HL-60 (cell line): Measurements from ENCODE around the gene FARP2.
A peak's percentile ranks its signal among the peaks of the same experiment; 100 is the strongest.
"Not testable (repeated sequence)": the region's sequence is repeated elsewhere in the genome, so short reads cannot be mapped to it uniquely, and the experiment has no call there.

Experiments used
- DNase-seq, 2 experiments: peaks; one replicate each; pipeline ENCODE4 v3.0.0-alpha.2; 2010 to 2020; ENCODE audit warnings: low read depth in 1 of 2, low spot score in 1 of 2
- H3K27ac ChIP-seq: fragments of 250-450 bp; sonication (Bioruptor Pico); replicated peaks from 2 replicates; pipeline ENCODE4 v1.5.1; 2020; ENCODE audit warnings: mild to moderate bottlenecking, moderate library complexity
- H3K27me3 ChIP-seq: fragments of 250-450 bp; sonication (Bioruptor Pico); 2 replicates; pipeline ENCODE4 v1.5.1; 2021; ENCODE audit warnings: mild to moderate bottlenecking, moderate library complexity; ENCODE audit not compliant: insufficient read depth, poor library complexity, severe bottlenecking
- H3K4me3 ChIP-seq: replicated peaks from 2 replicates; pipeline ENCODE4 v1.5.1; 2011; ENCODE audit warnings: mild to moderate bottlenecking, control low read depth, low read length; ENCODE audit not compliant: insufficient read depth
- GABPA ChIP-seq: IDR thresholded peaks from 2 replicates; pipeline ENCODE4 v1.6.1; 2012; ENCODE audit warnings: low read depth
- POLR2AphosphoS5 ChIP-seq: IDR thresholded peaks from 2 replicates; pipeline ENCODE4 v1.6.1; 2012; ENCODE audit warnings: low read depth
- SPI1 ChIP-seq: IDR thresholded peaks from 2 replicates; pipeline ENCODE4 v1.6.1; 2012; ENCODE audit warnings: low read depth, mild to moderate bottlenecking, borderline replicate concordance
- TF ChIP-seq, protein P1 (sequence below): IDR thresholded peaks from 2 replicates; pipeline ENCODE4 v1.6.1; 2012; ENCODE audit warnings: low read depth; ENCODE audit not compliant: insufficient replicate concordance
- TF ChIP-seq, protein P2 (sequence below): IDR thresholded peaks from one replicate; pipeline ENCODE4 v1.5.1; 2011; ENCODE audit warnings: low read length, control low read depth, inconsistent platforms; ENCODE audit not compliant: insufficient read depth

FARP2 gene

DNA sequence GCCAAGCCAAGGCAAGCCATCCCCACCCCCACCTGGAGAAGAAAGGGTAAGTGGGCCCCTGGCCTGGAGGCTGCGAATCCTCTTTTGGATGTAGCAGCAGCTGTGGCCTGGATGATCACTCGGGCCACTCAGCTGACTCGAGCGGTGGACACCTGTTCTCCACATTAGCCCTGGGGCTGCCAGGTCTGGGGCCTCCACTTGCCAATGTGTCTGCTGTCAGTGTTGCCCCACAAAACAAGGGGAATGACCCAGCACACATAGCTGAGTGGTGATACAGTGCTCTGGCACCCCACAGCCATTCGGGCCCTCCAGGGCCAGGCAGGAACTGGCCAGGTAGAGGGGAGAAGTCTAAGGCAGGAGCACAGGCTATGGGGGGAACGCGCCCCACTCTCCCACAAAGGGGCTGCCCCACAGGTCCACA is 149.7 kb downstream of the FARP2 start:
- Histone ChIP-seq H3K27me3 (no peaks in the 10 kb centered on the region), H3K4me3 (no peak overlapping the region), H3K27ac (no peak overlapping the region)
- no peak for DNase-seq
- TF ChIP-seq SPI1 (no peak), POLR2AphosphoS5 (no peak), GABPA (no peak)
- TF ChIP-seq, protein P1, sequence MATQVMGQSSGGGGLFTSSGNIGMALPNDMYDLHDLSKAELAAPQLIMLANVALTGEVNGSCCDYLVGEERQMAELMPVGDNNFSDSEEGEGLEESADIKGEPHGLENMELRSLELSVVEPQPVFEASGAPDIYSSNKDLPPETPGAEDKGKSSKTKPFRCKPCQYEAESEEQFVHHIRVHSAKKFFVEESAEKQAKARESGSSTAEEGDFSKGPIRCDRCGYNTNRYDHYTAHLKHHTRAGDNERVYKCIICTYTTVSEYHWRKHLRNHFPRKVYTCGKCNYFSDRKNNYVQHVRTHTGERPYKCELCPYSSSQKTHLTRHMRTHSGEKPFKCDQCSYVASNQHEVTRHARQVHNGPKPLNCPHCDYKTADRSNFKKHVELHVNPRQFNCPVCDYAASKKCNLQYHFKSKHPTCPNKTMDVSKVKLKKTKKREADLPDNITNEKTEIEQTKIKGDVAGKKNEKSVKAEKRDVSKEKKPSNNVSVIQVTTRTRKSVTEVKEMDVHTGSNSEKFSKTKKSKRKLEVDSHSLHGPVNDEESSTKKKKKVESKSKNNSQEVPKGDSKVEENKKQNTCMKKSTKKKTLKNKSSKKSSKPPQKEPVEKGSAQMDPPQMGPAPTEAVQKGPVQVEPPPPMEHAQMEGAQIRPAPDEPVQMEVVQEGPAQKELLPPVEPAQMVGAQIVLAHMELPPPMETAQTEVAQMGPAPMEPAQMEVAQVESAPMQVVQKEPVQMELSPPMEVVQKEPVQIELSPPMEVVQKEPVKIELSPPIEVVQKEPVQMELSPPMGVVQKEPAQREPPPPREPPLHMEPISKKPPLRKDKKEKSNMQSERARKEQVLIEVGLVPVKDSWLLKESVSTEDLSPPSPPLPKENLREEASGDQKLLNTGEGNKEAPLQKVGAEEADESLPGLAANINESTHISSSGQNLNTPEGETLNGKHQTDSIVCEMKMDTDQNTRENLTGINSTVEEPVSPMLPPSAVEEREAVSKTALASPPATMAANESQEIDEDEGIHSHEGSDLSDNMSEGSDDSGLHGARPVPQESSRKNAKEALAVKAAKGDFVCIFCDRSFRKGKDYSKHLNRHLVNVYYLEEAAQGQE: no peak
- TF ChIP-seq, protein P2, sequence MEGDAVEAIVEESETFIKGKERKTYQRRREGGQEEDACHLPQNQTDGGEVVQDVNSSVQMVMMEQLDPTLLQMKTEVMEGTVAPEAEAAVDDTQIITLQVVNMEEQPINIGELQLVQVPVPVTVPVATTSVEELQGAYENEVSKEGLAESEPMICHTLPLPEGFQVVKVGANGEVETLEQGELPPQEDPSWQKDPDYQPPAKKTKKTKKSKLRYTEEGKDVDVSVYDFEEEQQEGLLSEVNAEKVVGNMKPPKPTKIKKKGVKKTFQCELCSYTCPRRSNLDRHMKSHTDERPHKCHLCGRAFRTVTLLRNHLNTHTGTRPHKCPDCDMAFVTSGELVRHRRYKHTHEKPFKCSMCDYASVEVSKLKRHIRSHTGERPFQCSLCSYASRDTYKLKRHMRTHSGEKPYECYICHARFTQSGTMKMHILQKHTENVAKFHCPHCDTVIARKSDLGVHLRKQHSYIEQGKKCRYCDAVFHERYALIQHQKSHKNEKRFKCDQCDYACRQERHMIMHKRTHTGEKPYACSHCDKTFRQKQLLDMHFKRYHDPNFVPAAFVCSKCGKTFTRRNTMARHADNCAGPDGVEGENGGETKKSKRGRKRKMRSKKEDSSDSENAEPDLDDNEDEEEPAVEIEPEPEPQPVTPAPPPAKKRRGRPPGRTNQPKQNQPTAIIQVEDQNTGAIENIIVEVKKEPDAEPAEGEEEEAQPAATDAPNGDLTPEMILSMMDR: no peak

DNA sequence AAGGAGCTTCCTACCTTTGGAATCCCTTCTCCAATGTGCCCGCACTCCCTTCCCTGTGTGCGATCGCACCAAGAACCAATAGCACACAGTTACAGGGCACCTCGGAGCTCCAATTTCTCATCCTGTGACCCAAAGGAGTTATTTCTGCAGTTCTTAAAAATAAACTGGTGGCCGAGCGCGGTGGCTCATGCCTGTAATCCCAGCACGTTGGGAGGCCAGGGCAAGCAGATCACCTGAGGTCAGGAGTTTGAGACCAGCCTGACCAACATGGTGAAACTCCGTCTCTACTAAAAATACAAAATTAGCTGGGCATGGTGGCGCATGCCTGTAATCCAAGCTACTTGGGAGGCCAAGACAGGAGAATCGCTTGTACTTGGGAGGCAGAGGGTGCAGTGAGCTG is 150.2 kb downstream of the FARP2 start:
- not testable (repeated sequence) for DNase-seq, H3K27me3 ChIP-seq, H3K27ac ChIP-seq, H3K4me3 ChIP-seq

DNA sequence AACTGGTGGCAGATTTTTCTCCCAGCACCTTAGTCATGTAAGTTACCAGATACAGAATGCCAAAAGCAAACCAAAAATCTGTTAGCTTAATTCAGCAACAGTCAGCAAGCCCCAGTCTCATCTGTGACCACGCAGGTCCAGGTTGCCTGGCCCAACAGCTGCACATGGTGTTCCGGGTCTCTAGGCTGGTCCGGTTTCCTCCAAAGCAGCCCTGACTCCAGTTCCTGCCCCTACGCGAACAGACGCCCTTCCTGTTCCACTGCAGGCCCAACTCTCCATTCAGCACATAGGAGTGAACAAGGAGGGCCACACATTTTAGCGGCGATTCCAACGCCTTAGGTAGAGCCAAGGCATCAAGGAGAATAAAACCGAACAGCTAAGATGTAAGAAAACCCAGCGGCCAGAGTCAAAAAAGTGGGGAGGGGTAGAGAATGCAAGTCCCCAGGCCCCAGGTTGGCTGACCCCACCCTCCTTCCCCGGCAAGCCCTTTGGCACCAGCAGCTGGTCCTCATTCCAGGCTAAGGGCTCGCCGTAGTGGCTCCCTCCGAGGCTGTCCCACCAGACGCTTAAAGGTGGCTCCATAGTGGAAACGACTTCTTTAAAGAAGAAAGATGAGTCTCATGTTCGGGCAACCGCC is 150.8 kb downstream of the FARP2 start:
- Histone ChIP-seq H3K4me3 (no peak overlapping the region), H3K27ac (no peak overlapping the region), H3K27me3 (no peaks in the 10 kb centered on the region)
- no peak for DNase-seq
- TF ChIP-seq, protein P2: no peak
- no peak for TF ChIP-seq SPI1
- TF ChIP-seq, protein P1: no peak
- TF ChIP-seq GABPA: no peak
- no peak for TF ChIP-seq POLR2AphosphoS5

DNA sequence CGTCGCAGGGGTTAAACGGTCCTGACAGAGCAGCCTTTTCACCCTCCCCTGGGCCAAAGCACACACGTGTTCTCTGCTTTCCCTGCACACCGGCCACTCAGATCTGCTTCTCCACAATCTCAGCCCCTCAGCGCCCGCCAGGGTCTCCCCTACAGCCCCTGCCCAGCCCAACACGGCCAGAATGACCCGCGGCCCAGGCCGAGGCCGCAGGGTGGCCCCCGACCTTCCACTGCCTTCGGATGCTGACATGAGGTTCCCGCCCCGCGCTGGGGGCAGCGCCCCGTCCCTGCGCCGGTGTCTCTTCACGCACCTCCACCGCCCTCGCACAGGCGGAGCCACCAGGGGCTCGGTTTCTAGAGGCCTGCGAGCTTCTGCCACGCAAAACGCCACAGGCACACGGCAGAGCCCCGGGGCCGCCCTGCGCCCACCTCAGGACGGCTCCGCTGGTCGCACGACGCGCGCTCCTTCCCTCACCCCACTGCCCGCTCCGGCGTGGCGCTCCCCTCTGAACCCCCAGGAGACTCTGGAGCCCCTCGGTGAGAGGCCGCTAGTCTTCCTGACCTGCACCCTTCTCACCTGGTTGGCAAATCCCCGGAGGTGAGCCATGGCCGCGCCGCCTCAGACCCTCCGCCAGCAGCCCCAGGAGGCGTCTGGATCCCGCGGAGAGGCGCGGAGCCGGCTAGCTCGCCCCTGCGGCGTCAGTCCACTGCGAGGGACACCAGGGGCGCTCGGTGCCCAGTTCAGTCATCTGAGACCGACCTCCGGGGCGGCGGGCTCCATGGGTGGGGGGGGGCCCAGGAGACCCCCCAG is 151.6 kb downstream of the FARP2 start:
- H3K27me3 ChIP-seq: no peaks in the 10 kb centered on the region
- H3K4me3 ChIP-seq: peak overlapping the region; percentile 77
- peak; percentile 18 to 22 for DNase-seq
- TF ChIP-seq, protein P2: no peak
- TF ChIP-seq, protein P1: no peak
- TF ChIP-seq SPI1 (no peak), POLR2AphosphoS5 (no peak), GABPA (no peak)
- H3K27ac ChIP-seq: 0 out of 2 replicates have a peak overlapping the region, but pooled peaks have one; percentile 14
